ENCODE data around the gene UNC13C. TPM values are rescaled to one million over a fixed set of nuclear protein-coding genes. Genes with fewer than 3 reads are reported as not detected.

The UNC13C gene
- polyA plus RNA-seq, 1 of the 3 experiments (the other 2 are of a cell fraction): not detected

GRCh38 chr15:53974813-53975212, 3.4 kb upstream of the UNC13C start (continued):
- no peak for TF ChIP-seq CTCF (IDR thresholded peaks at IDR 0.05)

GRCh38 chr15:53976844-53977392, 1.3 kb upstream of the UNC13C start:
- Histone ChIP-seq H3K79me2 (ENCODE audit: insufficient read depth) (no peaks in the 10 kb centered on the region), H3K27ac (ENCODE audit: low read depth in 2 of 2, low read length in 1 of 2) (no peak overlapping the region), H3K27me3 (ENCODE audit: insufficient read depth) (no peaks in the 10 kb centered on the region), H3F3A (replicated peaks; ENCODE audit: insufficient read depth) (no peaks in the 10 kb centered on the region), H4K20me1 (ENCODE audit: insufficient read depth) (no peaks in the 10 kb centered on the region), H3K9ac (no peak overlapping the region), H3K4me2 (no peak overlapping the region), H3K9me2 (no peaks in the 10 kb centered on the region), H2AFZ (ENCODE audit: low read depth) (no peak overlapping the region), H3K9me3 (no peaks in the 10 kb centered on the region), H3K4me1 (ENCODE audit: control insufficient read depth in 1 of 2, insufficient read depth in 2 of 2, low read depth in 1 of 2, low read length in 1 of 2) (peaks cover 0 to 8% of the 10 kb centered on the region in 2 experiments; a peak in 1 of 4 replicates), H3K4me3 (ENCODE audit: low read depth in 2 of 2, low read length in 1 of 2) (peak overlapping the region in 1 of 2 experiments; percentile 21; a peak in 1 of 4 replicates), H3K36me3 (replicated peaks in 1 of 2; ENCODE audit: control insufficient read depth in 1 of 2, insufficient read depth in 2 of 2, low read length in 1 of 2) (no peaks in the 10 kb centered on the region)
- WGBS (ENCODE audit: low lambda C conversion rate): 30% methylated on average over 8 of the region's 8 CpGs
- ChIA-PET CTCF (interaction anchor here (0.9 to 3.7 kb wide), 7 partner anchors 12 to 1132 kb away, joined by 3 to 22 read pairs (median 3); no protein-coding TSS in a partner anchor), POLR2A (no interaction called here)
- DNase-seq: peak; percentile 22
- TF ChIP-seq RAD21 (IDR thresholded peaks at IDR 0.05; ENCODE audit: low read length): peak; percentile 47
- TF ChIP-seq ELF1 (IDR thresholded peaks at IDR 0.05): no peak
- TF ChIP-seq NRF1 (IDR thresholded peaks at IDR 0.05; ENCODE audit: low read depth, low read length): no peak
- TF ChIP-seq GABPA (IDR thresholded peaks at IDR 0.05; ENCODE audit: low read depth): no peak
- TF ChIP-seq SMC3 (IDR thresholded peaks at IDR 0.05; ENCODE audit: low read depth, low read length): no peak
- peak; percentile 19; the same call in 1 of the 2 replicates for TF ChIP-seq CTCF (IDR thresholded peaks at IDR 0.05)

- H3K4me3 ChIP-seq (ENCODE audit: low read depth in 2 of 2, low read length in 1 of 2): no peak overlapping the region
- ChIA-PET POLR2A (no interaction called here), CTCF (interaction anchor here (1.0 to 1.1 kb wide), 3 partner anchors 16 to 169 kb away, joined by 3 read pairs; no protein-coding TSS in a partner anchor)
- H3F3A ChIP-seq (replicated peaks; ENCODE audit: insufficient read depth): no peaks in the 10 kb centered on the region
- no peak overlapping the region for H3K27ac ChIP-seq (ENCODE audit: low read depth in 2 of 2, low read length in 1 of 2)
- no peak for DNase-seq
- no peaks in the 10 kb centered on the region for H3K9me3 ChIP-seq
- no peak overlapping the region for H2AFZ ChIP-seq (ENCODE audit: low read depth)
- H3K27me3 ChIP-seq (ENCODE audit: insufficient read depth): no peaks in the 10 kb centered on the region
- no peaks in the 10 kb centered on the region for H3K9me2 ChIP-seq
- no peaks in the 10 kb centered on the region for H4K20me1 ChIP-seq (ENCODE audit: insufficient read depth)
- H3K4me1 ChIP-seq (ENCODE audit: control insufficient read depth in 1 of 2, insufficient read depth in 2 of 2, low read depth in 1 of 2, low read length in 1 of 2): peaks cover 0 to 8% of the 10 kb centered on the region in 2 experiments; a peak in 1 of 4 replicates
- no peak overlapping the region for H3K9ac ChIP-seq
- peak overlapping the region; percentile 70; the same call in 1 of the 2 replicates for H3K4me2 ChIP-seq
- H3K36me3 ChIP-seq (replicated peaks in 1 of 2; ENCODE audit: control insufficient read depth in 1 of 2, insufficient read depth in 2 of 2, low read length in 1 of 2): no peaks in the 10 kb centered on the region
- no peaks in the 10 kb centered on the region for H3K79me2 ChIP-seq (ENCODE audit: insufficient read depth)
- 17% methylated on average over 4 of the region's 4 CpGs for WGBS (ENCODE audit: low lambda C conversion rate)
- TF ChIP-seq MAX (IDR thresholded peaks at IDR 0.05; ENCODE audit: low read depth): no peak
- TF ChIP-seq RCOR1 (IDR thresholded peaks at IDR 0.05; ENCODE audit: low read length): no peak
- TF ChIP-seq MEF2A (IDR thresholded peaks at IDR 0.05; ENCODE audit: borderline replicate concordance, low read depth): no peak
- TF ChIP-seq MXI1 (IDR thresholded peaks at IDR 0.05; ENCODE audit: low read depth, low read length): no peak
- TF ChIP-seq IRF3 (IDR thresholded peaks at IDR 0.05; ENCODE audit: low read depth, low read length): no peak
- TF ChIP-seq ELF1 (IDR thresholded peaks at IDR 0.05): no peak
- TF ChIP-seq REST (IDR thresholded peaks at IDR 0.05; ENCODE audit: low read depth, low read length): no peak
These were observed 979 bp downstream of the UNC13C start for GRCh38 chr15:53979051-53979788.
